HepG2 (cell line): ENCODE measurements around the gene HYAL2. TPM values are rescaled to one million over a fixed set of nuclear protein-coding genes. Genes with fewer than 3 reads are reported as not detected.

Experiments
- ADNP ChIP-seq: sonication (generic); formaldehyde crosslinking; IDR thresholded peaks from 2 replicates; pipeline ENCODE4 v1.4.0; 2020; ENCODE audit warnings: missing genetic modification reagents
- HHEX ChIP-seq: IDR thresholded peaks from 2 replicates; pipeline ENCODE4 v1.6.1; 2016; ENCODE audit warnings: control low read depth
- MLLT10 ChIP-seq: sonication (generic); formaldehyde crosslinking; IDR thresholded peaks from 2 replicates; pipeline ENCODE4 v1.4.0; 2020; ENCODE audit warnings: missing genetic modification reagents
- MXD4 ChIP-seq: IDR thresholded peaks from 2 replicates; pipeline ENCODE4 v1.6.1; 2016; ENCODE audit warnings: mild to moderate bottlenecking, missing biosample characterization, missing genetic modification reagents
- RERE ChIP-seq: IDR thresholded peaks from 2 replicates; pipeline ENCODE4 v1.6.1; 2016; ENCODE audit warnings: low read depth, missing genetic modification reagents, missing compliant biosample characterization
- RFXAP ChIP-seq: sonication (generic); formaldehyde crosslinking; IDR thresholded peaks from 2 replicates; pipeline ENCODE4 v1.4.0; 2020; ENCODE audit warnings: missing genetic modification reagents, borderline replicate concordance
- TAF1 ChIP-seq: sonication (generic); formaldehyde crosslinking; IDR thresholded peaks from 2 replicates; pipeline ENCODE4 v1.4.0; 2020; ENCODE audit warnings: missing genetic modification reagents
- TAF15 ChIP-seq: fragments of 200-400 bp; formaldehyde crosslinking; IDR thresholded peaks from one replicate; pipeline ENCODE4 v1.6.1; 2018; ENCODE audit warnings: mild to moderate bottlenecking, low read depth, low read length; ENCODE audit not compliant: poor library complexity, severe bottlenecking
- TARDBP ChIP-seq: sonication (generic); formaldehyde crosslinking; IDR thresholded peaks from 2 replicates; pipeline ENCODE4 v1.8.0; 2022; ENCODE audit warnings: mild to moderate bottlenecking, missing genetic modification reagents
- ZFP82 ChIP-seq: sonication (generic); formaldehyde crosslinking; IDR thresholded peaks from 2 replicates; pipeline ENCODE4 v1.5.1; 2020; ENCODE audit warnings: mild to moderate bottlenecking, missing genetic modification reagents, borderline replicate concordance
- ZNF136 ChIP-seq: sonication (generic); formaldehyde crosslinking; IDR thresholded peaks from 2 replicates; pipeline ENCODE4 v1.8.1; 2022; ENCODE audit warnings: low read depth, mild to moderate bottlenecking, moderate library complexity, missing genetic modification reagents
- ZNF142 ChIP-seq: sonication (generic); formaldehyde crosslinking; IDR thresholded peaks from 2 replicates; pipeline ENCODE4 v1.4.0; 2020; ENCODE audit warnings: missing genetic modification reagents
- ZNF253 ChIP-seq: sonication (generic); formaldehyde crosslinking; IDR thresholded peaks from 2 replicates; pipeline ENCODE4 v1.8.0; 2022; ENCODE audit warnings: mild to moderate bottlenecking, missing genetic modification reagents, borderline replicate concordance
- ZNF33B ChIP-seq: sonication (generic); formaldehyde crosslinking; IDR thresholded peaks from 2 replicates; pipeline ENCODE4 v1.5.1; 2020; ENCODE audit warnings: mild to moderate bottlenecking, missing genetic modification reagents
- ZNF451 ChIP-seq: sonication (generic); formaldehyde crosslinking; IDR thresholded peaks from 2 replicates; pipeline ENCODE4 v1.5.0; 2020; ENCODE audit warnings: mild to moderate bottlenecking, missing genetic modification reagents
- ZNF614 ChIP-seq: IDR thresholded peaks from 2 replicates; pipeline ENCODE4 v1.6.1; 2018; ENCODE audit warnings: missing biosample characterization, missing genetic modification reagents, inconsistent platforms, borderline replicate concordance
- polyA plus RNA-seq, 8 experiments: library from polyadenylated mRNA; depleted of rRNA in 3 of 8; stranded (reverse) in 7 of 8; unstranded in 1 of 8; fragments of >200 nt; fragmentation: Illumina TruSeq in 4 of 8; extraction: Trizol in 4 of 8; gene quantifications; 2 replicates each; pipeline versions ENCODE4 v1.2.1 to v1.2.3, GENCODE V29; 2011 to 2016; ENCODE audit warnings: low read depth in 4 of 8, missing spikeins in 1 of 8, mixed read lengths in 1 of 8; ENCODE audit not compliant: insufficient read depth in 1 of 8
- total RNA-seq, 5 experiments: library from RNA; depleted of rRNA; stranded (reverse); fragments of >200 nt; fragmentation: Illumina TruSeq; extraction: Trizol; gene quantifications; 2 replicates each; pipeline ENCODE4 v1.2.3, GENCODE V29; 2016; ENCODE audit warnings: low read depth in 1 of 5
- TF ChIP-seq, protein P1 (sequence below): sonication (generic); formaldehyde crosslinking; IDR thresholded peaks from 2 replicates; pipeline ENCODE4 v1.4.0; 2020; ENCODE audit warnings: mild to moderate bottlenecking, missing genetic modification reagents

Gene HYAL2
- total and polyA plus RNA-seq, 2 of the 13 experiments (the other 11 are each of a cell fraction or from before 2014, with no cell fraction given): 76.2 to 102 TPM

DNA sequence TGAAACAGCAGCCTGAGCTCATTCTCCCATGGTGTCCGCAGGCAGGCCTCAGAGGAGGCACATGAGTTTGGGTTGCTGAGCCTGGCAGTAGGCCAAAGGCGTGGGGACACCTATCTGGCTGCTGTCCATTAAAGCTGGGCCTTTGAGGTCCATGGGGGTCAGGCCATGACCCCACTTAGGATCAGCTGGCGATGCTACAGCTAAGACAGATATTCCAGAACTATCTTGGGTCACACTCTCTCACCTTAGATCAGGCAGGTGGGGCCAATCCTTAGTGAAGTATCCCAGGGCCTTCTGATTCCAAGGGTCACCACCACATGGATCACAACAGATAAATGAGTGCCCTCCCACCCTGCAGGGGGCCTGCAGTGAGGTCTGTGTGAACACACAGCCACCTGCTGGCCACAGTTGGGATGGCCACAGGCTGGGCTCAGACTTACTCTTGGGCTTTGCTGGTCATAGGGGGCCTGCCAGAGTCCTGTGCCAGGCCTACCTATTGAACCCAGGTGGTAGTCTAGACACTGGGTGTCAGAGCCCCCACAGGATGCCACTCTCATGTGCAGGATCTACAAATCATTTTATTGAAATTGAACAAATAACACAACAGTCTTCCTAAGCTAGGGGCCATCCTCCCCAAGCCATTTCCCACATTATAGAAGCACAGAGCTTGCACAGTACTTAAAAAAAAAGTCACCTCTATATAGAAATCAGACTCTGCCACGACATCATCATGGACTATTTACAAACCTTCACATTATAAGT, 2.0 kb upstream of the HYAL2 start (continued):
- TF ChIP-seq MXD4 (CRISPR knock-in tag) (no peak; the same call in 1 of the 2 replicates), RFXAP (CRISPR knock-in tag) (no peak), ZFP82 (no peak), ZNF451 (CRISPR knock-in tag) (no peak), ADNP (CRISPR knock-in tag) (no peak), ZNF142 (CRISPR knock-in tag) (no peak), ZNF614 (CRISPR knock-in tag) (0 out of 2 replicates have a peak, but pooled peaks have one; percentile 38), MLLT10 (CRISPR knock-in tag) (no peak), RERE (CRISPR knock-in tag) (no peak), TAF1 (CRISPR knock-in tag) (no peak), TARDBP (CRISPR knock-in tag) (peak; percentile 25; the same call in 1 of the 2 replicates), ZNF253 (CRISPR knock-in tag) (no peak), TAF15 (no peak), HHEX (no peak), ZNF136 (no peak), ZNF33B (CRISPR knock-in tag) (no peak)
- TF ChIP-seq, protein P1, sequence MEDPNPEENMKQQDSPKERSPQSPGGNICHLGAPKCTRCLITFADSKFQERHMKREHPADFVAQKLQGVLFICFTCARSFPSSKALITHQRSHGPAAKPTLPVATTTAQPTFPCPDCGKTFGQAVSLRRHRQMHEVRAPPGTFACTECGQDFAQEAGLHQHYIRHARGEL (CRISPR knock-in tag): no peak
